Activated CD4-positive, alpha-beta T cell treated with anti-CD3 and anti-CD28 coated beads, Interleukin-2, amount 50 U/mL, for 24 hours (primary cell): Measurements from ENCODE around the gene MED13L.

ENCODE experiments used
- DNase-seq, 2 donors: peaks; one replicate each; pipeline ENCODE4 v3.0.0-alpha.2; 2020; ENCODE audit warnings: low read depth in 1 of 2, low spot score in 1 of 2

The MED13L gene

GRCh38 chr12:116157845-116158267 is 119.6 kb downstream of the MED13L start:
- no peak for DNase-seq

GRCh38 chr12:116156614-116157013 is 120.9 kb downstream of the MED13L start:
- no peak for DNase-seq

- DNase-seq: no peak
Observed at GRCh38 chr12:116155383-116155782, 122.1 kb downstream of the MED13L start.

- DNase-seq: no peak
Observed at GRCh38 chr12:116153983-116154382, 123.5 kb downstream of the MED13L start.

GRCh38 chr12:116153113-116153512 is 124.4 kb downstream of the MED13L start:
- no peak for DNase-seq

- DNase-seq: no peak
Observed at GRCh38 chr12:116152268-116152667, 125.2 kb downstream of the MED13L start.

- no peak for DNase-seq
Observed at GRCh38 chr12:116150452-116150851, 127.0 kb downstream of the MED13L start.

- DNase-seq: no peak
Observed at GRCh38 chr12:116150001-116150400, 127.5 kb downstream of the MED13L start.

GRCh38 chr12:116148844-116149243 is 128.6 kb downstream of the MED13L start:
- no peak for DNase-seq

GRCh38 chr12:116146386-116146785 is 131.1 kb downstream of the MED13L start:
- DNase-seq: no peak

GRCh38 chr12:116145451-116145850 is 132.0 kb downstream of the MED13L start:
- DNase-seq: no peak

- no peak for DNase-seq
Observed at GRCh38 chr12:116144384-116144783, 133.1 kb downstream of the MED13L start.

GRCh38 chr12:116143909-116144308 is 133.6 kb downstream of the MED13L start:
- no peak for DNase-seq

- no peak for DNase-seq
Observed at GRCh38 chr12:116142936-116143898, 134.3 kb downstream of the MED13L start.

GRCh38 chr12:116141833-116142162 is 135.7 kb downstream of the MED13L start:
- no peak for DNase-seq

GRCh38 chr12:116141110-116141832 is 136.2 kb downstream of the MED13L start:
- no peak for DNase-seq

GRCh38 chr12:116140529-116140928 is 137.0 kb downstream of the MED13L start:
- DNase-seq: no peak

GRCh38 chr12:116138781-116139180 is 138.7 kb downstream of the MED13L start:
- DNase-seq: no peak

- no peak for DNase-seq
Observed at GRCh38 chr12:116138364-116138763, 139.1 kb downstream of the MED13L start.

- DNase-seq: no peak
Observed at GRCh38 chr12:116137318-116137717, 140.2 kb downstream of the MED13L start.

- peak in 1 of 2 donors; percentile 26 for DNase-seq
Observed at GRCh38 chr12:116136340-116136739, 141.2 kb downstream of the MED13L start.

GRCh38 chr12:116135209-116135930 is 142.1 kb downstream of the MED13L start:
- no peak for DNase-seq
